Vagina (tissue), 2 donors: ENCODE data around the gene CCDC60. TPM values are rescaled to one million over a fixed set of nuclear protein-coding genes. Genes with fewer than 3 reads are reported as not detected.

ENCODE experiments used
- DNase-seq, 2 donors: peaks; one replicate each; pipeline ENCODE4 v3.0.0-alpha.2; 2017; ENCODE audit errors: extremely low spot score in 2 of 2
- H3K27ac ChIP-seq: fragments of 200-600 bp; sonication (generic); one replicate; pipeline ENCODE4 v1.5.1; 2019
- H3K27me3 ChIP-seq: fragments of 200-600 bp; sonication (generic); one replicate; pipeline ENCODE4 v1.5.1; 2019
- H3K36me3 ChIP-seq, 2 donors: fragments of 200-600 bp; sonication (generic); one replicate each; pipeline ENCODE4 v1.5.1; 2017 to 2019
- H3K4me1 ChIP-seq: fragments of 200-600 bp; sonication (generic); one replicate; pipeline ENCODE4 v1.5.1; 2019
- H3K4me3 ChIP-seq, 2 donors: fragments of 200-600 bp; sonication (generic); 1 replicate in 1 of 2; 2 replicates in 1 of 2; pipeline ENCODE4 v1.5.1; 2016 to 2019
- H3K9me3 ChIP-seq: fragments of 200-600 bp; sonication (generic); one replicate; pipeline ENCODE4 v1.5.1; 2019
- POLR2A ChIP-seq, 2 donors: fragments of 450-650 bp; IDR thresholded peaks; one replicate each; pipeline ENCODE4 v1.6.1; 2017; ENCODE audit warnings: antibody characterized with exemption in 2 of 2, mild to moderate bottlenecking in 2 of 2, moderate library complexity in 2 of 2
- POLR2AphosphoS5 ChIP-seq, 2 donors: sonication (generic); formaldehyde crosslinking; IDR thresholded peaks; one replicate each; pipeline ENCODE4 v1.9.0; 2017; ENCODE audit warnings: antibody characterized with exemption in 2 of 2, mild to moderate bottlenecking in 2 of 2, low read depth in 1 of 2; ENCODE audit not compliant: insufficient read depth in 1 of 2
- intact Hi-C: fragments of 100-400 bp; cut with DNase I; formaldehyde crosslinking; loops from one replicate; pipeline ENCODE4 v1.15.1; 2023
- total RNA-seq: library from RNA; depleted of rRNA; stranded (reverse); fragments of >200 nt; gene quantifications from one replicate; pipeline ENCODE4 v1.2.3, GENCODE V29; 2016
- TF ChIP-seq, protein P1 (sequence below), 3 experiments: fragments of 450-650 bp in 2 of 3; fragments of 200-600 bp in 1 of 3; sonication (generic) in 1 of 3; IDR thresholded peaks; one replicate each; pipeline ENCODE4 v1.5.1; 2017 to 2019; ENCODE audit warnings: antibody characterized with exemption in 3 of 3, mild to moderate bottlenecking in 2 of 3, moderate library complexity in 2 of 3

The CCDC60 gene
- total RNA-seq, 1 donor from 2014 or later = not detected

DNA sequence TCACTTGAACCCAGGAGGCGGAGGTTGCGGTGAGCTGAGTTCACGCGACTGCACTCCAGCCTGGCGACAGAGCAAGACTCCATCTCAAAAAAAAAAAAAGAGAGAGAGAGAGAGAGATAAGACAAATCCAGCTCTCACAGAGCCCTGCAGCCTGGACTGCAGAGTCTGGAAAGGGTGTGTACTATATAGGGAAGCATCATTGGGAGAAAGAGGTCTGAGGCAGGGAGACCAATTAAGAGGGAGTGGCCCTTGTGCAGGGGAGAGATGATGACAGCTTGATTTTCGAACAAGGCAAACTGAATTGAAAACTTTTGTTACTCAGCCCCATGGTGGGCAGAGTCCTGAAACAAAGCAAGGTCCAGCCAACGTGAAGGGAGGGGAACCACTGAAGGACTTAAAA, 116.2 kb downstream of the CCDC60 start:
- intact Hi-C loops = no loop called here
- no peaks in the 10 kb centered on the region for H3K36me3 ChIP-seq
- no peak overlapping the region for H3K27ac ChIP-seq
- DNase-seq = no peak
- no peak overlapping the region for H3K4me3 ChIP-seq
- H3K27me3 ChIP-seq = no peaks in the 10 kb centered on the region
- TF ChIP-seq, protein P1, sequence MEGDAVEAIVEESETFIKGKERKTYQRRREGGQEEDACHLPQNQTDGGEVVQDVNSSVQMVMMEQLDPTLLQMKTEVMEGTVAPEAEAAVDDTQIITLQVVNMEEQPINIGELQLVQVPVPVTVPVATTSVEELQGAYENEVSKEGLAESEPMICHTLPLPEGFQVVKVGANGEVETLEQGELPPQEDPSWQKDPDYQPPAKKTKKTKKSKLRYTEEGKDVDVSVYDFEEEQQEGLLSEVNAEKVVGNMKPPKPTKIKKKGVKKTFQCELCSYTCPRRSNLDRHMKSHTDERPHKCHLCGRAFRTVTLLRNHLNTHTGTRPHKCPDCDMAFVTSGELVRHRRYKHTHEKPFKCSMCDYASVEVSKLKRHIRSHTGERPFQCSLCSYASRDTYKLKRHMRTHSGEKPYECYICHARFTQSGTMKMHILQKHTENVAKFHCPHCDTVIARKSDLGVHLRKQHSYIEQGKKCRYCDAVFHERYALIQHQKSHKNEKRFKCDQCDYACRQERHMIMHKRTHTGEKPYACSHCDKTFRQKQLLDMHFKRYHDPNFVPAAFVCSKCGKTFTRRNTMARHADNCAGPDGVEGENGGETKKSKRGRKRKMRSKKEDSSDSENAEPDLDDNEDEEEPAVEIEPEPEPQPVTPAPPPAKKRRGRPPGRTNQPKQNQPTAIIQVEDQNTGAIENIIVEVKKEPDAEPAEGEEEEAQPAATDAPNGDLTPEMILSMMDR (IDR thresholded peaks at IDR 0.05) = no peak
- no peak for TF ChIP-seq POLR2A (IDR thresholded peaks at IDR 0.05)
- TF ChIP-seq POLR2AphosphoS5 (IDR thresholded peaks at IDR 0.05; ENCODE audit: insufficient read depth in 1 of 2, low read depth in 1 of 2) = no peak
- H3K9me3 ChIP-seq = no peaks in the 10 kb centered on the region
- no peaks in the 10 kb centered on the region for H3K4me1 ChIP-seq

DNA sequence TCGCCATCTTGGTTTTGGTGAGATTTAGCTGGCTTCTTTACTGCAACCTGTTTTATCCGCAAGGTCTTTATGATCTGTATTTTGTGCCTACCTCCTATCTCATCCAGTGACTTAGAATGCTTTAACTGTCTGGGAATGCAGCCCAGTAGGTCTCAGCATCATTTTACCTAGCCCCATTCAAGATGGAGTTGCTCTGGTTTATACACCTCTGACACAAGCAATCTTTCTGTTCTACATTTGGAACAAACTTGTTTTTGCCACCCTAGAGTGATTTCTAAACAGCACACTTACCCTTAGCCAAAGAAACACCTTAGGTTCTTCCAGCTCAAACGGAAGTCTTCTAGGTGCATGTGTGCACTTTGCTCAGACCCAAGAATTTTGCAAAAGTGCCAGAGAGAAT, 122.3 kb downstream of the CCDC60 start:
- Histone ChIP-seq H3K4me1 (no peaks in the 10 kb centered on the region), H3K9me3 (no peaks in the 10 kb centered on the region), H3K27me3 (no peaks in the 10 kb centered on the region), H3K4me3 (no peak overlapping the region), H3K27ac (no peak overlapping the region), H3K36me3 (no peaks in the 10 kb centered on the region)
- intact Hi-C loops = no loop called here
- TF ChIP-seq POLR2A (IDR thresholded peaks at IDR 0.05) = no peak
- TF ChIP-seq POLR2AphosphoS5 (IDR thresholded peaks at IDR 0.05; ENCODE audit: insufficient read depth in 1 of 2, low read depth in 1 of 2) = no peak
- TF ChIP-seq, protein P1 (IDR thresholded peaks at IDR 0.05) = no peak
- no peak for DNase-seq

DNA sequence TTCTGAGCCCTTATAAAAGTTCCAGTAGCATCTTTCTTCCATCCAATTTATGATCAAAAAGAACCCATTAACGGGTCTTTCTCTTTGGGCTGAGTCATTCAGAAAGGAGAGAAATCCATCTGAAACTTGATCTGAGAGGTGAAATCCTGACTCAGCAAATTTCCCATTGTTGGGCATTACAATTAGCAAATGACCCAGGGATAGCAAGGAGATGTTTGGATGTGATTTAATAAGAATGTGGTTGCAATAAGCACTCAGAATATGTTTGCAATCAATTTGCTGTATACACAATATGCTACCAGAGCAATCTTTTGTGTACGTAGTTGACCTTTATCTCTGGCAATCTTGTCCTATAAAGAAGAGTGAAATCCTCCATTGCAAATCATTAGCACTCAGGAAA, 122.7 kb downstream of the CCDC60 start:
- TF ChIP-seq POLR2AphosphoS5 (IDR thresholded peaks at IDR 0.05; ENCODE audit: insufficient read depth in 1 of 2, low read depth in 1 of 2) (no peak), POLR2A (IDR thresholded peaks at IDR 0.05) (no peak)
- TF ChIP-seq, protein P1 (IDR thresholded peaks at IDR 0.05) = no peak
- no peak for DNase-seq

DNA sequence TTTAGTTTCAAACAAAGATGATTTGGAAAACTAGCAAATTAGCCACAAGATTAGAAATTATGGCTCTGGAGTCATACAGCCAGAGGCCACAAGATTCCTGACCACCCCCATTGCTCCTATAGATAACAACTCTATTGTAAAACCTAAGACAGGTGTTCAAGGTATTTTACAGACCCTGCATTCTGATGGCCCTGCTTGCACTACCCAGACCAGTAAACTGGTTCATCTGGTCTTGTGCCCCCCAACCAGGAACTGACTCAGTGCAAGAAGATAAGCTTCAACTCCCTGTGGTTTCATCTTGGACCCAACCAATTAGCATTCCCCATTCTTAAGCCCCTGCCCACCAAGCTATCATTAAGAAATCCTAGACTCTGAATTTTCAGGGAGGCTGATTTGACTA, 125.0 kb downstream of the CCDC60 start:
- Histone ChIP-seq H3K36me3 (no peaks in the 10 kb centered on the region), H3K9me3 (no peaks in the 10 kb centered on the region), H3K4me3 (no peak overlapping the region), H3K4me1 (no peaks in the 10 kb centered on the region), H3K27me3 (no peaks in the 10 kb centered on the region), H3K27ac (no peak overlapping the region)
- DNase-seq = no peak
- TF ChIP-seq POLR2AphosphoS5 (IDR thresholded peaks at IDR 0.05; ENCODE audit: insufficient read depth in 1 of 2, low read depth in 1 of 2) = no peak
- TF ChIP-seq, protein P1 (IDR thresholded peaks at IDR 0.05) = no peak
- no peak for TF ChIP-seq POLR2A (IDR thresholded peaks at IDR 0.05)
- intact Hi-C loops = no loop called here

More for the DNA sequence above, 122.7 kb downstream of the CCDC60 start:
- Histone ChIP-seq H3K27me3 (no peaks in the 10 kb centered on the region), H3K36me3 (no peaks in the 10 kb centered on the region), H3K4me3 (no peak overlapping the region), H3K4me1 (no peaks in the 10 kb centered on the region), H3K27ac (no peak overlapping the region), H3K9me3 (no peaks in the 10 kb centered on the region)
- intact Hi-C loops = no loop called here

DNA sequence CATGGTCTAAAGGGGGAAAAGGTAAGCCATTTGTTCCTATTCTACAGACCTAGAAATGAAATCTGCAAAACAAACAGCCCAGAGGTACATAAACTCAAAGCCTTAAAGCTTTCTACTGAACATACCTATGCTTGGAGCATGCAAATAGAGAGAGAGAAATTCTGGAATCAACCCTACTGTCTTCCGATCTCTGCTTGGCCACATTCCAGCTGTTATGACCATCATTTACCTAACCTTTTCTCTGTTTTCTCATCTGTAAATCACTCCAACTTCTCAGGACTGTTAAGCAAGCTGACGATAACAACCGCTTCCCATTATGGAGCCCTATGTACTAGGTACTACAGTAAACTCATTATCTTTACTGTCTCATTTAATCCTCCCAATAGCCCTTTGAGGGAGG, 126.3 kb downstream of the CCDC60 start:
- Histone ChIP-seq H3K9me3 (no peaks in the 10 kb centered on the region), H3K27me3 (no peaks in the 10 kb centered on the region), H3K36me3 (no peaks in the 10 kb centered on the region), H3K4me1 (no peaks in the 10 kb centered on the region), H3K27ac (no peak overlapping the region), H3K4me3 (no peak overlapping the region)
- TF ChIP-seq, protein P1 (IDR thresholded peaks at IDR 0.05) = no peak
- TF ChIP-seq POLR2AphosphoS5 (IDR thresholded peaks at IDR 0.05; ENCODE audit: insufficient read depth in 1 of 2, low read depth in 1 of 2) = no peak
- no peak for TF ChIP-seq POLR2A (IDR thresholded peaks at IDR 0.05)
- DNase-seq = no peak
- intact Hi-C loops = no loop called here
